GM10847 (cell line): ENCODE data around the gene ARL14EP.

Source experiments
- POLR2A ChIP-seq: IDR thresholded peaks from 2 replicates; pipeline ENCODE4 v1.6.1; 2011; ENCODE audit not compliant: insufficient read length; ENCODE audit errors: extremely low read depth

The ARL14EP gene

DNA sequence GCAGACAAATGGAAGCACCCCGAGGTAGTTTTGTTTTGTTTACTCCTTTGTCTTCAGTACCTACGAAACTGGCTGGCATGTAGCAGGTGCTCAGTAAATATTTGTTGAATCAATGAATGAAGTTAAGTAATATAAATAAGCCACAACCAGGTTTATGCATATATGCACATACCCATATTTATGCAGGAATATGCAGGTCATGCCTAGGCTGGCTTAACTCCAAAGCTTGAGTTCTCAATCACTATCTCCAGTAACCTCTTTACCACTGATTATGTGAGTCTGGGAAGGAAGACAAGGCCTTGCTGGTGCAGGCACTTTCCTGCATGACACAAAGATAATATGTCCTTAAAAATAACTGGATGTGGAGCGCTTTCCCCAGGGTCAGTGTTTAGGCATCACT, 27.5 kb downstream of the ARL14EP start:
- no peak for TF ChIP-seq POLR2A

DNA sequence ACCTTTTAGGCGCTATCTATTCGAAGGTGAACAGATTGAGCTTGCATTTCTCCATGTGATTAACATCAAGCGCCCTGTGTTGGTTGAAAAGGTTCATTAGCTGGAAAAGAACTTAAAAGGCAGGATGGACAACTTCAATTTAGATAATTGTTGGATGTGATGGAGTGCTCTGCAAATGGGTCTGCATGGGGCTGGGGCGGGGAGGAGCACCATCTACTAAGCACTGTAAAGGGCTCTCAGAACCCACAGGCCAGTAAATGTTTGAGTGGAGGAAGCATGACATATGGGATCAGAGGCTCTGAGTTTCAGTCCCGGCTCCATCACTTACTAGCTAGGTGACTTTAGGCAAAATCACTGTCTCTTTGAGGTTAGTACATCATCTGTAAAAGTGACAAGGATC, 28.2 kb downstream of the ARL14EP start:
- no peak for TF ChIP-seq POLR2A

DNA sequence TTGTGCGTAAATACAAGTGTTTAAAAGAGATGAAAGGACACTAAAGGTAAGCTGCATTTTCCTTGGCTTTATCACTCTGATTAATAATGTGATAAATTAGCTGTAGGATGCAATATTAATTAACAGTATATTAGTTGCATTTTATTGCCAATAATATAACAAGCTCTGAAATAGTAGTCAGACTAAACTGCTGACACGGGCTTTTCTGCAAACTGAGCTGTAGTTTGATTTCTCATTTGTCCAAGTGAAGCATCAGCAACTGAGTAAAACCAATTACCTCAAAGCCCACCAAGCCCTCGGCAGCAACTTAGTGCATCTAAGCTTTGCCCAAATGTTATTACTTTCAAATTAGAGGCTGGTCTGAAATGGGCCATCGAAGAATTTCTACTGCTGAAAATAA, 33.5 kb downstream of the ARL14EP start:
- TF ChIP-seq POLR2A: no peak

DNA sequence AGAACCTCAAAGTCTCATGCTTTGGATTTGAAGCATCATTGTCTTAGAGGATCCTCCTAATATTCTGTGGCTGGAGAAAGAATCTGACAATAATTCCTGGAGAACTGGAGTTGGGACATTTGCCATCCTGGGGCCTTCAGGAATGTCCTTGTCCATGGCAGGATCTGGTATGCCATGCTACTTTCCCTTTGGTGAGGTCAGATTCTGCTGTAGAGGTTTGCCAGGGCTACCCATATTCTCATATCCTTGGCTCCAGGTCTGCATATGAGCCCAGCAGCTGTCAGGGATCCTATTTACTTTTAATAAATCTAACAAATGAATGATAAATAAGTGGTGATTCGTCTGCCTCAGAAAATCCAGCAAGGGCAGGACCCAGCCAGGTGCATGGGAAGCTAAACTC, 35.0 kb downstream of the ARL14EP start:
- no peak for TF ChIP-seq POLR2A

DNA sequence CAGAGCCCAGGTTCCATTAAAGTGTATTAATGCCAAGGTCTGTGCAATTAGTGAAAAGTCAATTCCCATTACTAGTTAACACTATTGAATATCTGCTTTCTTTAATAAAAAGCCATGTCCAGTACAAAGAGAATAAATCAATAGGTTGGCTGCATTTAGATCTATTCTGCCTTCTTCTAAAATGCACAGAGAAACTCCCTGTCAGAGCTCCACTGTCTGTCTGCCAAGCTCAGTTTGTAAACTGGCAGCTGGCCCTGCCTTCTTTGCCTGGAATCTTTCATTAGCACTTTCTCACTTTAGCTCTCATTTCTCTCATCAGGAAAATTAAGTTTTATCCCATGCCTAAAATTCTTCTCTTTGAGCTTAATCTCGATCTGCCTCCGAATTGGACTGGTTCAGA, 35.6 kb downstream of the ARL14EP start:
- no peak for TF ChIP-seq POLR2A

DNA sequence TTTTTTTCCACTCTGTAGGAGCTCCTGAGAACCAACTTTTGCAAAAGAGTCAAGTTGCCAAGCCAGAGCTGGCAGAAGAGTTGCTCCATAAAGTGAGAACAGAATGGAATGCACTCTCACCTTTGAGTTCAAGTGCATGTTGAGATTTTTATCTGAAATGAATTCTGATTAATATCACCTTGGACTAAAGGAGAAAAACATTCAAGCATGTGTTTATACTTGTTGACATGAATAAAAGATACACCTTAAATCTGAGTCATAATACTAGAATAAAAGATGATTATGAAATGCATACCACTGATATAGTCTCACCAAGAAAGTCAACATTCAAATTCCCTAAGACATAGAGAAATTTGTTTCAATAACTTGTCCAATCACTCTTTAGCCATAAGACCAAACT, 37.8 kb downstream of the ARL14EP start:
- no peak for TF ChIP-seq POLR2A

DNA sequence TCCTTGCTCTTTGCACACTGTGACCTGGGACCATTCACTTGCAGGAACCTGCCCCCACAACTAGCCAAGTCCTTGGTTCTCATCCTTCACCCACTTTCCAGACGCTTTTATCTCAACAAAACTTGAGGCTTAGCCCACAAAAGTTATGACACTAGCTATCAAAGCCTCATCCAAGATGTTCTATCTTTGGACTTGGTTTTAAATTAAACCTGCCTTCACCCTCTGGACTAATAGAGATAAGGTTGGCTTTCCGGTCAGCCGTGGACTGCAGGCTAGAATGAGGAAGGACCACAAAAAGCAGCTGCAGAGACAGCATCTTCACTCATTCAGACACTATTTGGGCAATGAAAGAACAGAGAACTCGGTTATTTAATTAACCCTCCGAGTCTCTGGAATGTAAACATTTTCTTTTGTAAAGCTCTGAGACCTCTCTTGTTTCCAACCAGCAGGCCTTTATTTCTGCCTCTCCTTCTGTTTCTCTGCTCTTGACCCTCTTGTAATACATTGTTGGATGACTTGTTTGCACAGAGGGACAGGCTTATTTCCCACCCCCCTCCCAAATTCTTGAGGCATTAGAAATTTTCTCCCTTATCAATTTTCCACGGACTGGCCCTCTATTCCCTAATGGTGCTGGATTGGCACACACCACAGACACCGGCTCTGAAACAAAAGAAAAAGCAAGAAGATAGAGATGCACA, 41.4 kb downstream of the ARL14EP start:
- no peak for TF ChIP-seq POLR2A

DNA sequence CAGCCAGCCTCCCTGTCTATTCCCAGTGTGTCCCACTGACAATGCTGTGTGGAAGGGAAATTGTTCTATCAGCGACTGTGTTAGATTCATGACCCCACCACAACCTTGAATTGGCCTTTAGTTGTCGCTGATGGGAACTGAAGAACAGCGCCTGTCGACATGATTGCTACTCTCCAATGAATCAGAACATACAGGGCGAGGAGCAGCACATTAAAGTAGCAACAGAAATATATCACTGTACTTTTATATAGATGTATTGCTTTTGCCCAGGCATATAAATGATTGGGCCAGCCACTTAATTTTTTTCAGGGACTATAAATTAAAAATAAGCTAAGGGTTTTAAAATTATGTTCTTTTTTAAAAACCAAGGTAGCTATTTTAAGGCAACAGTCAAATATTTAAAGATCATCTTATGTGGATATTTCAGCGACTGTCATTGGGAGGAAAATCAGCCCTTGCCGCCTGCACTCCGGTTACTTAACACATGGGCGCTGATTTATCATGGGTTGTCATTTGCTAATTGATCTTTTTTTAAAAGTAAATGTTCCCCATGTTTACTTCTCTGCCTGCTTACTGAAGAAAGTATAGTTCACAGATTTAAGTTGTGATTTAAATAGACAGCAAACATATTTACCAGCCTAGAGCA, 42.1 kb downstream of the ARL14EP start:
- no peak for TF ChIP-seq POLR2A

DNA sequence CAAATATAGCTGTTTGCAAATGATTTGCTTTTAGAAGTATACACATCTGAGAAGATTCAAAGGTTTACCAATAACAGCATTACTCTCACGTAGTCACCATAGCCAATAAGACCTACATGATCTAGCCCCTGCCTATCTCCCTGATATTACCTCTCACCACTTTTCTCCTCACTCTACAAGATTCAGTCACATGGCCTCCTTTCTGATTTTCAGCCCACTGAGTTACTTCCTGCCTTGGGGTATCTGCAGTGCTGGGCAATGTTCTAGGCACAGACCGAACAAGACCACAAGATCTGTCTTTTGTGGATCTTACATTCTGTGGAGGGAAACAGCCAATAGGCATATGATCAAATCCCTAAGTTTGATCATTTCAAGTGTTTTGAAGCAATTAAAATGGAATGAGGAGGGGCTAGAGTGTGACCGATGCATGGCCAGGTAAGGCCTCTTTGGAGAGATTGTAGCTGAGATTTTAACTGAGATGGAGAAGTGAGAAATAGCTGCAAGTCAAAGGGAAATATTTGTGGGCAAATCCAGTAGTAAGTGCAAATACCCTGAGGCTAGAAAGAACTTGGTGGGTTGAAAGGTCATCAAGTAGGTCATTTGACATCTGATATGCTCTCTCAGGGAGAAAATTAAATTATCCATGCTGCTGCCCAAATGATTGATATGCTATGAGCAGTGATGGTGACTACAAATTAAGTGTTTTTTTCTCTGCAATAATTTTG, 43.1 kb downstream of the ARL14EP start:
- TF ChIP-seq POLR2A: no peak

DNA sequence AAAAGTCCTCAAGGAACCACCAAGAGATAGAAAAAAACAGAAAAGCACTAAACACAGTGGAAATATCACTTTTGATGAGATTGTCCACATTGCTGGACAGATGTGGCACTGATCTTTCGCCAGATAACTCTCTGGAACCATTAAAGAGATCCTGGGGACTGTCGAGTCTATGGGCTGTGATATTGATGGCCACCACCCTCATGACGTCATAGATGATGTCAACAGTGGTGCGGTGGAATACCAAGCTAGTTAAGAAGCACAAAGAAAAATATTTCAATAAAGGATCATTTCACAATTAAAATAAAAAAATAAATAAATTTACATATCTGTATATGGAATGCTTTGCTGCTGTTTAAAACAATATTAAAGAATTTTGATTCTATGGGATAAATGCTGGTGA, 45.5 kb downstream of the ARL14EP start:
- TF ChIP-seq POLR2A: no peak

DNA sequence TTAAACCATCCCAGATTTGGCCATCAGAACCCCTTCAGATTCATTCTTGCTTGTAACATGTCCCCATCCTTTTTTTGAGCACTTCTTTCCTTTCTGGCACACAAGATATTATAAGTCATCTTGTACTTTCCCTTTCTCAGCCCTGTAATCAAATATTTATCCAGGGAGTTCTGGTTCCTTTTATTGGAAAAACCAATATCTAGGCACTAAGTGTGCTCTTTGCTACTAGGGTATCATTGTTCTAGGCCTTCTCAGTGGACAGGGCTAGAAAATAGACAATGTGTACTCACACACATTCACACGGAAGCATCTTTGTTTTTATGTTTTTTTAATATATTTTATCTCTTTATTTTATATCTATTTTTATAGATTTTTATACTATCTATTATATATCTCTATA, 47.3 kb downstream of the ARL14EP start:
- no peak for TF ChIP-seq POLR2A

DNA sequence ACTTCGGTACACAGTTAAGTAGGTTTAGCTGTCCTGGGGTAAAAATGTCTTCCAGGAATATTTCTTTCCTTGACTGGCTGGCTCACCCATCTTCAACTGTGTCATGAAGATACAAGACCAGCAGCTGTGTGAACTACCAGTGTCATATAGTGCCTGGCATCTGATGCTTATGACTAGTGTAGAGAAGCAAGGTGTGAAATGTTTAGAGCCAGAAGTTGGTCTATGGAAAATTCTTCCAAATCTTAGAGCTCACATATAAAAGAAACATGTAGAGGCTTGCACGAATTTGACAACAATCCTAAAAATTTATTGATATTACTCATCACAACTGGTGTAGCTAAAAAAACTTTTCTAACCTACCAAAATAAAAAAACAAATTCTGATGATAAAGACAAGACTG, 54.4 kb downstream of the ARL14EP start:
- TF ChIP-seq POLR2A: no peak

DNA sequence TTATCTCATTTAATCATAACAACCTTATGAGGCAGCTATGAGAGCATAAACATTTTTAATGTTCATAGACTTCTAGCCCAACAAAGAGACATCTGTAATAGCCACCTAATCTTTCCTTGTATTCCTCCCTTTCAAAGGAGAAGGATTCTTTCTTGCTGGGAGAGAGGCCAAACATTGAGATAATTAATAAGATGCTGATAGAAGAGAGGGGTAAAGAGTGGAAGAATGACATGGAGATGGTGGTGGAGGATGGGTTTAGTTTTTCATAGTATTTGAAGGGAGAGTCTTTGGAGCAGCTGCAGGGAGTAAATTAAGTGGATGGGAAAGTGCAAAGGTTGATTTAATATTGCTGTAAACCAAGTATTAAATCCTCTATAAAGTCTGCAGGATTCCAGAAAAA, 57.9 kb downstream of the ARL14EP start:
- no peak for TF ChIP-seq POLR2A

DNA sequence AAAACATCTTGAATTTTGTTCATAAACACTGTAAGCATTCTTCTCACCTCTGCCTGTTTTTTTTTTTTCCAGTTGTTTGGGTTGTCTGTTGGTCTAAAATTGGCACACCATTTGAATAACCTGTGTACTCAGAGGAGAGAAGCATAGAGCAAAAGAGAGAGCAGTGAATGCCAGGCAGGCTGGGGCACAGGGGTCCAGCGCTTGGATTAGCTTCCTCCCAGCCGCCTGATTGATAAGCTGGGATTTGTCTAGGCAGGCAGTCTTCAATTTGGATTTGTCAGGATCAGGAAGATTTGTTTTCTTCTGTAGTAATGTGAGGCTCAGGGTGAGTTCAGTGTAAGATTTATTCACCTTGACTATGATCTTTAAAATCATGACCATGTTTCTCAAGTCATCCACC, 59.0 kb downstream of the ARL14EP start:
- no peak for TF ChIP-seq POLR2A
